Thyroid gland (tissue), 4 donors: Measurements from ENCODE around the gene MAP3K7CL. TPM values are rescaled to one million over a fixed set of nuclear protein-coding genes. Genes with fewer than 3 reads are reported as not detected.

Experiments used
- DNase-seq, 2 donors: peaks; one replicate each; pipeline ENCODE4 v3.0.0-alpha.2; 2019
- H3K27ac ChIP-seq, 3 donors: fragments of 200-600 bp; sonication (generic); 1 replicate in 2 of 3; 2 replicates in 1 of 3; pipeline ENCODE4 v1.5.1; 2016 to 2019; ENCODE audit warnings: mild to moderate bottlenecking in 1 of 3, moderate library complexity in 1 of 3
- H3K27me3 ChIP-seq: fragments of 200-600 bp; sonication (generic); one replicate; pipeline ENCODE4 v1.5.1; 2019
- H3K36me3 ChIP-seq, 2 donors: fragments of 200-600 bp; sonication (generic); one replicate each; pipeline ENCODE4 v1.5.1; 2016 to 2019
- H3K4me1 ChIP-seq, 2 donors: fragments of 200-600 bp; sonication (generic); one replicate each; pipeline ENCODE4 v1.5.1; 2017 to 2019
- H3K4me3 ChIP-seq, 3 donors: fragments of 200-600 bp; sonication (generic); replicated peaks in 1 of 3; 1 replicate in 2 of 3; 2 replicates in 1 of 3; pipeline ENCODE4 v1.5.1; 2016; ENCODE audit warnings: mild to moderate bottlenecking in 1 of 3
- H3K9me3 ChIP-seq: fragments of 200-600 bp; sonication (generic); one replicate; pipeline ENCODE4 v1.5.1; 2017
- CTCF ChIP-seq, 6 experiments: fragments of 200-600 bp in 3 of 6; fragments of 450-650 bp in 3 of 6; sonication (generic) in 3 of 6; IDR thresholded peaks; one replicate each; pipeline ENCODE4 v1.5.1; 2016 to 2019; ENCODE audit warnings: antibody characterized with exemption in 6 of 6, mild to moderate bottlenecking in 2 of 6, inconsistent platforms in 1 of 6, moderate library complexity in 1 of 6
- POLR2A ChIP-seq, 2 donors: fragments of 450-650 bp; IDR thresholded peaks; one replicate each; pipeline ENCODE4 v1.6.1; 2017; ENCODE audit warnings: antibody characterized with exemption in 2 of 2, mild to moderate bottlenecking in 2 of 2, moderate library complexity in 1 of 2
- WGBS, 2 donors: methylation state at CpG; one replicate each; pipeline ENCODE4 v1.1.5; 2017; 5-methylcytosine and 5-hydroxymethylcytosine counted together
- intact Hi-C: fragments of 100-400 bp; cut with DNase I; formaldehyde crosslinking; loops from one replicate; pipeline ENCODE4 v1.15.1; 2023
- total RNA-seq, 4 donors: library from RNA; depleted of rRNA; stranded (reverse); fragments of >200 nt; gene quantifications; one replicate each; pipeline ENCODE4 v1.2.3, GENCODE V29; 2016

The MAP3K7CL gene
- total RNA-seq, 4 donors from 2014 or later, result 4.1 to 8.0 (median 4.9) TPM

GRCh38 chr21:29117372-29117955, 13.0 kb upstream of the MAP3K7CL start:
- no peak for DNase-seq
- H3K27me3 ChIP-seq, result no peaks in the 10 kb centered on the region
- no peak overlapping the region for H3K27ac ChIP-seq
- no peak for TF ChIP-seq POLR2A (IDR thresholded peaks at IDR 0.05)
- no peak for TF ChIP-seq CTCF (IDR thresholded peaks at IDR 0.05)
- H3K4me1 ChIP-seq, result no peaks in the 10 kb centered on the region
- intact Hi-C loops, result no loop called here
- 85 to 94% methylated on average over 3 of the region's 3 CpGs for WGBS, 2 donors
- H3K36me3 ChIP-seq, result no peaks in the 10 kb centered on the region
- H3K9me3 ChIP-seq, result no peaks in the 10 kb centered on the region
- no peak overlapping the region for H3K4me3 ChIP-seq

- TF ChIP-seq CTCF (IDR thresholded peaks at IDR 0.05) (no peak), POLR2A (IDR thresholded peaks at IDR 0.05) (no peak)
- no peaks in the 10 kb centered on the region for H3K36me3 ChIP-seq
- H3K9me3 ChIP-seq, result no peaks in the 10 kb centered on the region
- H3K4me1 ChIP-seq, result no peaks in the 10 kb centered on the region
- DNase-seq, result no peak
- H3K27me3 ChIP-seq, result no peaks in the 10 kb centered on the region
- no peak overlapping the region for H3K27ac ChIP-seq
- intact Hi-C loops, result no loop called here
- WGBS, 2 donors, result 95% methylated on average over 1 of the region's 1 CpG
- H3K4me3 ChIP-seq, result no peak overlapping the region
Observed at GRCh38 chr21:29121759-29122158, 8.7 kb upstream of the MAP3K7CL start.

- Histone ChIP-seq H3K4me3 (no peak overlapping the region), H3K4me1 (no peaks in the 10 kb centered on the region), H3K27ac (no peak overlapping the region), H3K36me3 (no peaks in the 10 kb centered on the region), H3K27me3 (no peaks in the 10 kb centered on the region), H3K9me3 (no peaks in the 10 kb centered on the region)
- DNase-seq, result no peak
- TF ChIP-seq POLR2A (IDR thresholded peaks at IDR 0.05), result no peak
- TF ChIP-seq CTCF (IDR thresholded peaks at IDR 0.05), result no peak
- intact Hi-C loops, result no loop called here
Observed at GRCh38 chr21:29124645-29125044, 5.8 kb upstream of the MAP3K7CL start.

GRCh38 chr21:29125191-29125590, 5.3 kb upstream of the MAP3K7CL start:
- H3K27ac ChIP-seq, result no peak overlapping the region
- 78 to 96% methylated on average over 1 of the region's 1 CpG for WGBS, 2 donors
- TF ChIP-seq CTCF (IDR thresholded peaks at IDR 0.05) (no peak), POLR2A (IDR thresholded peaks at IDR 0.05) (no peak)
- intact Hi-C loops, result no loop called here
- H3K4me1 ChIP-seq, result no peaks in the 10 kb centered on the region
- H3K27me3 ChIP-seq, result no peaks in the 10 kb centered on the region
- no peak for DNase-seq
- no peak overlapping the region for H3K4me3 ChIP-seq
- no peaks in the 10 kb centered on the region for H3K9me3 ChIP-seq
- H3K36me3 ChIP-seq, result no peaks in the 10 kb centered on the region

GRCh38 chr21:29125979-29126378, 4.5 kb upstream of the MAP3K7CL start:
- no peaks in the 10 kb centered on the region for H3K4me1 ChIP-seq
- H3K36me3 ChIP-seq, result no peaks in the 10 kb centered on the region
- H3K27ac ChIP-seq, result no peak overlapping the region
- intact Hi-C loops, result no loop called here
- no peaks in the 10 kb centered on the region for H3K9me3 ChIP-seq
- DNase-seq, result no peak
- H3K27me3 ChIP-seq, result no peaks in the 10 kb centered on the region
- 66 to 86% methylated on average over 3 of the region's 3 CpGs for whole genome bisulfite sequencing, 2 donors
- H3K4me3 ChIP-seq, result no peak overlapping the region
- TF ChIP-seq CTCF (IDR thresholded peaks at IDR 0.05) (no peak), POLR2A (IDR thresholded peaks at IDR 0.05) (no peak)
